WERI-Rb-1 (cell line): Measurements from ENCODE around the gene TSPAN32.

Source experiments
- DNase-seq: peaks from one replicate; pipeline ENCODE4 v3.0.0-alpha.2; 2020
- H3K27ac ChIP-seq: fragments of 250-450 bp; sonication (Bioruptor Pico); 2 replicates; pipeline ENCODE4 v1.5.1; 2020; ENCODE audit warnings: mild to moderate bottlenecking, moderate library complexity
- H3K27me3 ChIP-seq: fragments of 250-450 bp; sonication (Bioruptor Pico); 2 replicates; pipeline ENCODE4 v1.5.1; 2021; ENCODE audit warnings: mild to moderate bottlenecking, low read depth, moderate library complexity; ENCODE audit not compliant: insufficient read depth, severe bottlenecking
- H3K36me3 ChIP-seq: fragments of 250-450 bp; sonication (Bioruptor Pico); 2 replicates; pipeline ENCODE4 v1.5.1; 2020; ENCODE audit warnings: mild to moderate bottlenecking, moderate library complexity
- H3K4me3 ChIP-seq: 2 replicates; pipeline ENCODE4 v1.5.1; 2011; ENCODE audit warnings: low read depth, mild to moderate bottlenecking, control low read depth, low read length
- H3K9me3 ChIP-seq: fragments of 250-450 bp; sonication (Bioruptor Pico); 2 replicates; pipeline ENCODE4 v1.5.1; 2021; ENCODE audit warnings: mild to moderate bottlenecking, moderate library complexity; ENCODE audit not compliant: severe bottlenecking
- TF ChIP-seq, protein P1 (sequence below): IDR thresholded peaks from 2 replicates; pipeline ENCODE4 v1.5.1; 2011; ENCODE audit warnings: low read depth, mild to moderate bottlenecking, control low read depth, inconsistent platforms, low read length

Gene TSPAN32

DNA sequence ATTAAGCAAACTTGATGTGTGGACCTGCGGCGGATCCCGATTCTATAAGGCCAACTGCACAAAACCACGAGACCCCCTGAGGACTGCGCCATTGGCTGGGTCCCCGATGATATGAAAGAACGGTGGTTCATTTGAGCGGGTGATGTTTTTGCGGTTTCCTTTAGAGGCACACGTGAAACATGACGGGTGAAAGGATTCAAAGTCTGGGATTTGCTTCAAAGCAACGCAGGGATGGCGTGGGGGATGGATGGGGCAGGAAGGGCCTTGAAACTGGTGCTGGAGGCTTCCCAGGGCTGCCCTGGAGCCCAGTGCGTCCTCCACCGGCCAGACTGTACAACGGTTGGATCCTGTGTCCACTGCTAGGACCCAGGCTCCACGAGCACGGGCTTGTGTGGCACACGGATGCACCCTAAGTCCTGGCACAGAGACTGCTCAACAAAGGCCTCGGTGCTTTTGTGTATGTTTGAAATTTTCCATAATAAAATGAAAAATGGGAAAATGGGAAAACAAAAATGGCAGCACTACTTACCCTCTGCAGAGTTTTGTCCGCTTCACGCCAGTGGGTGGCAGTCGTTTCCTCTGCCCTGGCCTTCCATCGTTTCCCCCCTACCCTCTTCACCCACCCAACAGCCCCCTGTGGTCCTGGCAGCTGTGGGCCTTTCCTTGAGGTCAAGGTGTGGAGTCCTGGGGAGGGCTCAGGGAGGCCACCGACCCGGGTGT, 35.1 kb upstream of the TSPAN32 start:
- Histone ChIP-seq H3K27ac (no peak overlapping the region), H3K4me3 (no peak overlapping the region), H3K27me3 (peaks cover 69% of the 10 kb centered on the region), H3K36me3 (no peaks in the 10 kb centered on the region), H3K9me3 (peaks cover 4% of the 10 kb centered on the region)
- TF ChIP-seq, protein P1, sequence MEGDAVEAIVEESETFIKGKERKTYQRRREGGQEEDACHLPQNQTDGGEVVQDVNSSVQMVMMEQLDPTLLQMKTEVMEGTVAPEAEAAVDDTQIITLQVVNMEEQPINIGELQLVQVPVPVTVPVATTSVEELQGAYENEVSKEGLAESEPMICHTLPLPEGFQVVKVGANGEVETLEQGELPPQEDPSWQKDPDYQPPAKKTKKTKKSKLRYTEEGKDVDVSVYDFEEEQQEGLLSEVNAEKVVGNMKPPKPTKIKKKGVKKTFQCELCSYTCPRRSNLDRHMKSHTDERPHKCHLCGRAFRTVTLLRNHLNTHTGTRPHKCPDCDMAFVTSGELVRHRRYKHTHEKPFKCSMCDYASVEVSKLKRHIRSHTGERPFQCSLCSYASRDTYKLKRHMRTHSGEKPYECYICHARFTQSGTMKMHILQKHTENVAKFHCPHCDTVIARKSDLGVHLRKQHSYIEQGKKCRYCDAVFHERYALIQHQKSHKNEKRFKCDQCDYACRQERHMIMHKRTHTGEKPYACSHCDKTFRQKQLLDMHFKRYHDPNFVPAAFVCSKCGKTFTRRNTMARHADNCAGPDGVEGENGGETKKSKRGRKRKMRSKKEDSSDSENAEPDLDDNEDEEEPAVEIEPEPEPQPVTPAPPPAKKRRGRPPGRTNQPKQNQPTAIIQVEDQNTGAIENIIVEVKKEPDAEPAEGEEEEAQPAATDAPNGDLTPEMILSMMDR: no peak
- no peak for DNase-seq

DNA sequence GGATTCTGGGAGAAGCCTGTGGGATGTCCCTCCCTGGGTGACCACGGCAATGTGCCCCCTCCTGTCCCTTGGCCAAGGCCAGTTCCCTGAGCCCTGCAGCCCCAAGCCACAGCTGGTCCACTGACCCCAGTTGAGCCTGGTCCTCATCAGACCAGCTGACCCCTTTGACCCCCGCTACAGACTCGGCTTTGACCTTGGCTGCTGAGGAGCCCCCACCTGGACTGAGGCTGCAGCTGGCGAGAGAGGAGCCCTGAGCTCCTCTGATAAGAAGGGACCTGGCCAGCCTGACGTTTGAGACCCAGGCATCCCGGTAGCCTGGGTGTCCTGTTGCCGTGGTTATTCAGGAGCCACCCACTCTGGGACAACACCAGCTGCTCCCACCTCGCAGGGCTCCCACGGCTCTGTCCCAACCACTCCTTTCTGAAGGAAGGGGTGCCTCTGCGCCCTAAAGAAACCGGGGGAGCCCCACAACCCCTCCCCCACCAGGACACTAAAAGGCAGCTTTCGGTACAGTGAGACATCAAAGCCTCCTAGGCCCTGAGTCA, 34.4 kb upstream of the TSPAN32 start:
- no peak overlapping the region for H3K27ac ChIP-seq
- H3K27me3 ChIP-seq: peaks cover 69% of the 10 kb centered on the region
- H3K36me3 ChIP-seq: no peaks in the 10 kb centered on the region
- H3K9me3 ChIP-seq: peaks cover 4% of the 10 kb centered on the region
- no peak overlapping the region for H3K4me3 ChIP-seq
- TF ChIP-seq, protein P1: no peak
- DNase-seq: no peak

DNA sequence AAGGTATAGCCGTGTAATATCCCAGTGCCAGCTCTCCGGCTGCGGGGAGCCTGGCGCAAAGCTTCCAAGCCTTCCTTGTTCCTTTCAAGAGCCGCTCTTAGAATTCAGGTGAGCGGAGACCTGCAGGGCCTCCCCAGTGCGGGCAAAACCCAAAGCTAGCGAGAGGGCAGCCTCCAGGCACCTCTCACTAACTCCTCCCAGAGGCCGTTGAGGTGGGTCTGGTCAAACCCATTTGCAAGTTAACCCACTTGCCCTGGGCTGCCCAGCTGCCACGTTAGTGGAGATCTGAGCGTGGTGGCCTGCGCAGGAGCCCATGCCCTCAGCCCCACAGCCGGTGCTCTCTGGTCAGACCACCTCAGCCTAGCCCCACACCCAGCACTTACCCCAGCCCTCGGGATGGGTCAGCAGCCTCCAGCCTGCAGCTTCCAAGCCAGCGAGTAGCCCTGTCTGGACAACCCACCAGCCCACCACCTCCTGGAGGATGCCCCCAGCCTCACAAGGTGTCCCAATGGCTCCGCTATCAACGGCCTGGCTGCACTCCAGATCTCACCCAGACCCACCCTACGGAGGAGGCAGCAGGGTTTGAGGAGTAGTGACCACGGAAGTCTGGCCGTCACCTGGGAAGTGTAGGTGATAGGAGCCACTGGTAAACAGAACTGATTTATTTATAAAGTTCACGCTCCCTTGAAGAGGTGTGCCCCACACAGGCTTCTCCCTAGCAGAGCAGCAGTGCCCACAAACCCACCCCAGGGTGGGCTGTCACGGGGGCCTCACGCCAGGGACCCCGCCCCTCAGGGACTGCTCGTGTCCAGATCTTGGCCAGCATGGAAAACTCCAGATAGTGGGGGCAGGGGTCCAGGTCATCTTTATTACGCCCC, 33.7 kb upstream of the TSPAN32 start:
- H3K9me3 ChIP-seq: peaks cover 4% of the 10 kb centered on the region
- TF ChIP-seq, protein P1: no peak
- peaks cover 75% of the 10 kb centered on the region for H3K27me3 ChIP-seq
- H3K36me3 ChIP-seq: no peaks in the 10 kb centered on the region
- H3K4me3 ChIP-seq: no peak overlapping the region
- no peak for DNase-seq
- H3K27ac ChIP-seq: no peak overlapping the region

DNA sequence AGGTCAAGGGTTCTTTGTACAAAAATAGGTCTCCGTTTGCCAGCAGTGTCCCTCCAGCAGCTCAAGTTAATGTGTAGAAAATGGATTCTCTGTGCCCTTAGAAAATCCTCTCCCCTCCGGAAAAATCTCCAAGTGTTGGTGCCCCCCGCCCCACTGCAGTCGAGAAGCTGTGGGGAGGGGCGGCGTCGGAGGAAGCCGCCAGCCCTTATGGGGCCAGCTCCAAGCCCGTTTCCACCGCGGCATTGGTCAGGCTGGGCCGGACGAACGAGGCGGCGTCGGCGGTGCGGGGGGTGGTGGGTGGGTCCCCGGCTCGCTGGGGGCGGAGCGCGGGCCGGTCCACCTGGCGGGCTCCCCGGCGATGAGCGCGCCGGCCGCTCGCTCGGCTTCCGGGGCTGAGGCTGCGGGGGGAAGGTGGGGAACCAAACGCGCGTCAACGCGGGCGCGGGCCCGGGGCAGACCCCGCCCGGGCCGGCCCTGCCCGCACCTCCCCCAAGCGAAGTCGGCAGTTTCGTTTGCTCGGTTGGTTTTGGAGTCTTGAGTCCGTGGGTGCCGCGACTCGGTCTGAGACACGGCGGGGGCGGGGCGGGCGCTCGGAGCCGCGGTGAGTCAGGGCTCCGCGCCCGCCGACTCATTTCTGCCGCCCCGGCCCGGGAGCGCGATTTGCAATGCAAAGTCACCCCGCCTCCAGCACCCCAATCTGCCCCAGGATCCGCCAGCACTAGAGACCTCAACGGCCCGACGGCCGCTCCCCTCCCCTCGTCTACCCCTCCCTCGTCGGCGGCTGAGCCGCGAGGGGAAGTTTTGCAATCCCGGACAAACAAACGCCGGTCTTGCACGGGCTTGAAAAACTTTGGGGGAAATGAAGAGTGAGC, 32.8 kb upstream of the TSPAN32 start:
- Histone ChIP-seq H3K27ac (no peak overlapping the region), H3K36me3 (no peaks in the 10 kb centered on the region), H3K4me3 (peak overlapping the region; percentile 30), H3K9me3 (peaks cover 4% of the 10 kb centered on the region), H3K27me3 (peaks cover 84% of the 10 kb centered on the region)
- peak; percentile 22 for DNase-seq
- TF ChIP-seq, protein P1: no peak

DNA sequence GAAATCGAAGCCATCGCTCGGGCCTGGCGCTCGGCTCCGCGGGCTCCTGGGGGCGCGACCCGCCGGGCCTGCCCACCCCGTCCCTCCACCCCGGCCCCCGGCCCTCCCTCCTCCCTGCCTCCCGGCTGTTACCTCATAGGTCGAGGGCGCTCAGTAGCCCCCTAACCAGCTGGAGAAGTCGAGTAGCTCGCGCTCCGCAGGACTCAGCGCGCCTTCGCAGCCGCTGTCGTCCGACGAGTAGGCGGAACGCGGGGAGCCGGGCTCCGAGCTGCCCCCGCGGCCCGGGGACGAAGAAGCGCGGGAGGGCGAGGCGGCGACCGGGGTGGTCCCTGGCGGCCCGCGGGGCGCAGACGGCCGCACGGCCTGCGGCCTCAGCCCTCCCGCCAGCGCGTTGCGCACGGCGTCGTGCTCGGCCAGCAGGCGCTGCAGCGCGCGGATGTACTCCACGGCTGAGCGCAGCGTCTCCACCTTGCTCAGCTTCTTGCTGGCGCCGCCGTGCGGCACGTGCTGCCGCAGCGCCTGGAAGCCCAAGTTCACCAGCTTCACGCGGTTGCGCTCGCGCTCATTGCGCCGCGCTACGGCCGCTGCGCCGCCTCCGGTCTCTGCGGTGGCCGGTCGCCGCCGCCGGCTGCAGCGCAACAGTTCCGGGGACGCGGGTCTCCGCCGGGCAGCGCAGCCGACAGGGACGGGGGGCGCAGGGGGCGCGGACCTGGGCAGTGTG, 32.1 kb upstream of the TSPAN32 start:
- Histone ChIP-seq H3K27ac (no peak overlapping the region), H3K36me3 (no peaks in the 10 kb centered on the region), H3K27me3 (peaks cover 86% of the 10 kb centered on the region), H3K9me3 (peaks cover 4% of the 10 kb centered on the region), H3K4me3 (peak overlapping the region; percentile 30)
- peak; percentile 54 for DNase-seq
- TF ChIP-seq, protein P1: peak; percentile 66
